Measurements from ENCODE around the gene PLA2G4B.

Gene PLA2G4B

GRCh38 chr15:41874736-41875135 lies 36.1 kb downstream of the PLA2G4B start:
- H3K4me3 ChIP-seq (ENCODE audit: low read depth, low read length) = no peak overlapping the region
- no peak for TF ChIP-seq CTCF (conservative IDR thresholded peaks at IDR 0.05; ENCODE audit: low read depth, low read length)
- DNase-seq (ENCODE audit: low read depth) = no peak

- no peak overlapping the region for H3K4me3 ChIP-seq (ENCODE audit: low read depth, low read length)
- no peak for TF ChIP-seq CTCF (conservative IDR thresholded peaks at IDR 0.05; ENCODE audit: low read depth, low read length)
- DNase-seq (ENCODE audit: low read depth) = no peak
Observed at GRCh38 chr15:41876007-41876406, 37.4 kb downstream of the PLA2G4B start.

GRCh38 chr15:41876689-41877088 lies 38.0 kb downstream of the PLA2G4B start:
- no peak for DNase-seq (ENCODE audit: low read depth)
- no peak overlapping the region for H3K4me3 ChIP-seq (ENCODE audit: low read depth, low read length)
- no peak for TF ChIP-seq CTCF (conservative IDR thresholded peaks at IDR 0.05; ENCODE audit: low read depth, low read length)

GRCh38 chr15:41877631-41878354 lies 39.1 kb downstream of the PLA2G4B start:
- no peak for TF ChIP-seq CTCF (conservative IDR thresholded peaks at IDR 0.05; ENCODE audit: low read depth, low read length)
- H3K4me3 ChIP-seq (ENCODE audit: low read depth, low read length) = no peak overlapping the region
- no peak for DNase-seq (ENCODE audit: low read depth)

- H3K4me3 ChIP-seq (ENCODE audit: low read depth, low read length) = no peak overlapping the region
- no peak for TF ChIP-seq CTCF (conservative IDR thresholded peaks at IDR 0.05; ENCODE audit: low read depth, low read length)
- no peak for DNase-seq (ENCODE audit: low read depth)
Observed at GRCh38 chr15:41878355-41878699, 39.7 kb downstream of the PLA2G4B start.

GRCh38 chr15:41879321-41879845 lies 40.7 kb downstream of the PLA2G4B start:
- TF ChIP-seq CTCF (conservative IDR thresholded peaks at IDR 0.05; ENCODE audit: low read depth, low read length) = no peak
- DNase-seq (ENCODE audit: low read depth) = no peak
- no peak overlapping the region for H3K4me3 ChIP-seq (ENCODE audit: low read depth, low read length)

Data from choroid plexus epithelial cell (primary cell).